ENCODE measurements around the gene DENND4B.

DENND4B gene

DNA sequence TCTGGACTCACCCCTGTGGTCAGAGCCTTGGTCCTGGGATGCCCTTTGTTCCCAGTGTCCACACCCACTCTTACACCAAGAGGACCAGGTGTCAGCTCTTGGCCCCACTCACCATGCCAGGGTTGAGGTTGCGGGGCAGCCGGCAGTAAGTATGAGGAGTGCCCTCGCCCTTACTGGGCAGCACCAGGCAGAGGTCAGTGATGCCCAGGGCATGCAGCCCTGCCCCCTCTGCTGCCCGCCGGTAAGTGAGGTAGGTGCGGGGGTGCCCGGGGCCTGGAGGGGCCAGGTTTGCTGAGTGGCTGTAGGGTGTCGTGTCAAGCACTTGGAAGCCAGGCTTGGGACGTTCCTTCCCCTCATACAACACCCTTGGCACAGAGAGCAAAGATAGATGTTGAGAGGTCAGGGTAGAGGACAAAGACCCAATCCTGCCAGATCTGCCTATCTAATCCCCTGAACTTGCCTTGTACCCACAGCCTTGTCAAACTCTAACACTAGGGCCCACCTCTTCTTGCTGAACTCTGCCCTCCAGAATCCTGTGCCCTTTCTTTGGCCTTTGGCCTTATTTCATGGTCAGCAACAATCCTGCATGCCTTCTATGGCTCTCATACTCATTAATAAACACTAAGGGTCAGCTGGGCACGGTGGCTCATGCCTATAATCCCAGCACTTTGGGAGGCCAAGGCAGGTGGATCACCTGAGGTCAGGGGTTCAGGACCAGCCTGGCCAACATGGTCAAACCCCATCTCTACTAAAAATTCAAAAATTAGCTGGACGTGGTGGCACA, 3.6 kb downstream of the DENND4B start:
- Histone ChIP-seq H3K4me2 (ENCODE audit: low read length) (no peak overlapping the region), H3K79me2 (no peaks in the 10 kb centered on the region), H3K27ac (no peak overlapping the region), H3K4me1 (no peaks in the 10 kb centered on the region), H3K27me3 (ENCODE audit: control insufficient read depth, insufficient read depth, low read length) (no peaks in the 10 kb centered on the region), H3K9me3 (ENCODE audit: control insufficient read depth, low read length) (no peaks in the 10 kb centered on the region), H3K36me3 (ENCODE audit: control insufficient read depth, insufficient read depth, low read length) (no peaks in the 10 kb centered on the region), H2AFZ (no peak overlapping the region), H3K9ac (no peak overlapping the region), H3K4me3 (ENCODE audit: low read depth, low read length) (no peak overlapping the region)
- TF ChIP-seq CTCF (IDR thresholded peaks at IDR 0.05): no peak

DNA sequence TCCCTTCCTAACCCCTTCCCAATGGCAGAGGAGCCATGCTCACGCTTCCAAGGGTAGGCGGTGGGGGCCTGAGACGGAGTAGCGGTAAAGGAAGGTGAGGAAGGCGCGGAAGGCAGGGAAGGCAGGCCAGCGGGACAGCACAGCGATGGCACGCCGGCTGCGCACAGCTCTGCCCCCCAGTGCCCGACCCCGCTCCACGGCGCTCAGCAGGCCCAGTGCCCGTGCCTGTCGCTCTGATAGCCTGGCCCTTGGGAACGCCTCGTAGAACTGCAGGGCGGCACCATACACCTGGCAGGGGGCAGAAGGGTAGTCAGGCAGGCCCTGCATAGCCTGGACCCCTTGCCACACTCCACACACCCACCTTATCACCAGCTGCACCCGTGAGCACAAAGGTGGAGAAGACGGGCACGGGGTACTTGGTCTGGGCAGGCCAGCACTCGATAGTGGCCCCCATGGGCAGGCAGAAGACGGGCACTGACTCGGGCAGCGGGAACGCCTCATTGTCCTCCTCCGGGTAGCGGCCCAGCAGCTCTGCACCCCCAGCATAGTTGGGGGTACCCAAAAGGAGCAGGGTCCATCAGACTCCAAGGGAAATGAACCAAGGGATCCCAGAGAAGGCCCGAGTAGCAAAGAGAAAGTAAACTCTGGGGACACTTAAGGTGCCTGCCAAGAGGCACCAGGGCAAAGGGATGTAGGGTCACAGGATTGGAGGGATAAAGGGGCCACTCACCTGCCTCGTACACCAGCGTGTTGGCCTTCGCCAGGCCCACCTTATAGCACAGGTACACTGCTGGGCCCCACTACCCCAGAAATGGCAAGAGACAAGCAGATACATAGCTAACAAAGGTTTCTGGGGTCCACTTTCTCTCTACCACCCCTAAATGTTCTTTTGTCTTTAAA, 4.4 kb downstream of the DENND4B start:
- H3K4me2 ChIP-seq (ENCODE audit: low read length): no peak overlapping the region
- no peak overlapping the region for H3K9ac ChIP-seq
- no peaks in the 10 kb centered on the region for H3K27me3 ChIP-seq (ENCODE audit: control insufficient read depth, insufficient read depth, low read length)
- no peaks in the 10 kb centered on the region for H3K36me3 ChIP-seq (ENCODE audit: control insufficient read depth, insufficient read depth, low read length)
- H3K27ac ChIP-seq: no peak overlapping the region
- no peaks in the 10 kb centered on the region for H3K9me3 ChIP-seq (ENCODE audit: control insufficient read depth, low read length)
- no peaks in the 10 kb centered on the region for H3K79me2 ChIP-seq
- no peak for TF ChIP-seq CTCF (IDR thresholded peaks at IDR 0.05)
- H3K4me3 ChIP-seq (ENCODE audit: low read depth, low read length): no peak overlapping the region
- H2AFZ ChIP-seq: no peak overlapping the region
- no peaks in the 10 kb centered on the region for H3K4me1 ChIP-seq

DNA sequence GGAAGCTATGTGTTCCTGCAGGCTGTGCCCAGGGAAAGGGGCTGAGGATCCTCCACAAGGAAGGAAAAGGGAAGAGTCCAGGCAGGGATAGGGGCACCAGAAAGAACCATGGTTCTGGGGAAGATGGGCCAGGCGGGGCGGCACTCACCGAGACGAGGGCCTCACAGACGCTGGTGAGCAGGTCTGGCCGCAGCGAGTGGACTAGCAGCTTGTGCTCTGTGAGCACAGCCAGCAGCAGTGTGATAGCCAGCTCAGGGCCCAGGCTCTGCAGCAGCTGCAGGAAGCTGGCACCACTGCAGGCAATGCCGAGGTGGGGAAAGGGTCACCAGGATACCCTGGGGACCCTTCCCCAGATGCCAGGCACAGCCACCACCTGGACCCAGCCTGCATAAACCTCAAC, 5.8 kb downstream of the DENND4B start:
- Histone ChIP-seq H3K36me3 (ENCODE audit: control insufficient read depth, insufficient read depth, low read length) (no peaks in the 10 kb centered on the region), H3K4me1 (no peaks in the 10 kb centered on the region), H3K27me3 (ENCODE audit: control insufficient read depth, insufficient read depth, low read length) (no peaks in the 10 kb centered on the region), H3K79me2 (no peaks in the 10 kb centered on the region), H3K4me2 (ENCODE audit: low read length) (no peak overlapping the region), H3K27ac (no peak overlapping the region), H3K9ac (no peak overlapping the region), H2AFZ (no peak overlapping the region), H3K9me3 (ENCODE audit: control insufficient read depth, low read length) (no peaks in the 10 kb centered on the region), H3K4me3 (ENCODE audit: low read depth, low read length) (no peak overlapping the region)
- TF ChIP-seq CTCF (IDR thresholded peaks at IDR 0.05): no peak

GRCh38 chr1:153939476-153939875, 7.0 kb downstream of the DENND4B start:
- no peak for TF ChIP-seq CTCF (IDR thresholded peaks at IDR 0.05)
- no peaks in the 10 kb centered on the region for H3K9me3 ChIP-seq (ENCODE audit: control insufficient read depth, low read length)
- no peak overlapping the region for H3K27ac ChIP-seq
- no peaks in the 10 kb centered on the region for H3K27me3 ChIP-seq (ENCODE audit: control insufficient read depth, insufficient read depth, low read length)
- no peaks in the 10 kb centered on the region for H3K79me2 ChIP-seq
- H2AFZ ChIP-seq: no peak overlapping the region
- H3K9ac ChIP-seq: no peak overlapping the region
- H3K4me3 ChIP-seq (ENCODE audit: low read depth, low read length): no peak overlapping the region
- no peak overlapping the region for H3K4me2 ChIP-seq (ENCODE audit: low read length)
- H3K4me1 ChIP-seq: no peaks in the 10 kb centered on the region
- H3K36me3 ChIP-seq (ENCODE audit: control insufficient read depth, insufficient read depth, low read length): no peaks in the 10 kb centered on the region
